ENCODE measurements around the gene AQP7.

AQP7 gene

GRCh38 chr9:33431420-33431819 lies 29.1 kb upstream of the AQP7 start:
- H3K4me1 ChIP-seq (ENCODE audit: insufficient read depth, low read length), result no peaks in the 10 kb centered on the region
- DNase-seq, result no peak
- H3K4me2 ChIP-seq (ENCODE audit: insufficient read depth, low read length), result no peak overlapping the region
- H3K9me3 ChIP-seq (ENCODE audit: insufficient read depth, low read length, severe bottlenecking), result no peaks in the 10 kb centered on the region
- H3K36me3 ChIP-seq (ENCODE audit: insufficient read depth, low read length), result no peaks in the 10 kb centered on the region
- ATAC-seq (ENCODE audit: insufficient read depth, low read depth), result no peak
- H3K27ac ChIP-seq (ENCODE audit: low read length), result no peak overlapping the region
- H3K4me3 ChIP-seq (ENCODE audit: low read depth in 1 of 2, low read length in 2 of 2), result no peak overlapping the region
- H3K79me2 ChIP-seq (ENCODE audit: insufficient read depth, low read length), result no peaks in the 10 kb centered on the region
- H3K27me3 ChIP-seq (ENCODE audit: insufficient read depth, low read length, poor library complexity), result no peaks in the 10 kb centered on the region
- no peak overlapping the region for H2AFZ ChIP-seq (ENCODE audit: low read depth, low read length)
- TF ChIP-seq CTCF (IDR thresholded peaks at IDR 0.05; ENCODE audit: borderline replicate concordance, extremely low read depth, low read length, poor library complexity, severe bottlenecking), result no peak
- no peak for TF ChIP-seq EZH2 (IDR thresholded peaks at IDR 0.05; ENCODE audit: borderline replicate concordance, low read depth, low read length, severe bottlenecking)
- no peak overlapping the region for H3K9ac ChIP-seq (ENCODE audit: low read depth, low read length)
- H4K20me1 ChIP-seq (ENCODE audit: insufficient read depth, low read length), result no peaks in the 10 kb centered on the region

GRCh38 chr9:33430942-33431341 lies 28.6 kb upstream of the AQP7 start:
- Histone ChIP-seq H3K27ac (ENCODE audit: low read length) (no peak overlapping the region), H2AFZ (ENCODE audit: low read depth, low read length) (no peak overlapping the region), H3K9ac (ENCODE audit: low read depth, low read length) (no peak overlapping the region), H3K4me1 (ENCODE audit: insufficient read depth, low read length) (no peaks in the 10 kb centered on the region), H3K4me3 (ENCODE audit: low read depth in 1 of 2, low read length in 2 of 2) (no peak overlapping the region), H3K27me3 (ENCODE audit: insufficient read depth, low read length, poor library complexity) (no peaks in the 10 kb centered on the region), H3K79me2 (ENCODE audit: insufficient read depth, low read length) (no peaks in the 10 kb centered on the region), H3K36me3 (ENCODE audit: insufficient read depth, low read length) (no peaks in the 10 kb centered on the region), H3K9me3 (ENCODE audit: insufficient read depth, low read length, severe bottlenecking) (no peaks in the 10 kb centered on the region), H3K4me2 (ENCODE audit: insufficient read depth, low read length) (no peak overlapping the region), H4K20me1 (ENCODE audit: insufficient read depth, low read length) (no peaks in the 10 kb centered on the region)
- DNase-seq, result no peak
- no peak for TF ChIP-seq EZH2 (IDR thresholded peaks at IDR 0.05; ENCODE audit: borderline replicate concordance, low read depth, low read length, severe bottlenecking)
- no peak for ATAC-seq (ENCODE audit: insufficient read depth, low read depth)

GRCh38 chr9:33429256-33429985 lies 27.1 kb upstream of the AQP7 start:
- no peak overlapping the region for H3K9ac ChIP-seq (ENCODE audit: low read depth, low read length)
- no peaks in the 10 kb centered on the region for H3K36me3 ChIP-seq (ENCODE audit: insufficient read depth, low read length)
- no peaks in the 10 kb centered on the region for H3K4me1 ChIP-seq (ENCODE audit: insufficient read depth, low read length)
- no peaks in the 10 kb centered on the region for H3K9me3 ChIP-seq (ENCODE audit: insufficient read depth, low read length, severe bottlenecking)
- H3K27ac ChIP-seq (ENCODE audit: low read length), result no peak overlapping the region
- H3K4me2 ChIP-seq (ENCODE audit: insufficient read depth, low read length), result no peak overlapping the region
- H3K4me3 ChIP-seq (ENCODE audit: low read depth in 1 of 2, low read length in 2 of 2), result no peak overlapping the region
- no peaks in the 10 kb centered on the region for H4K20me1 ChIP-seq (ENCODE audit: insufficient read depth, low read length)
- no peak overlapping the region for H2AFZ ChIP-seq (ENCODE audit: low read depth, low read length)
- no peak for ATAC-seq (ENCODE audit: insufficient read depth, low read depth)
- H3K79me2 ChIP-seq (ENCODE audit: insufficient read depth, low read length), result no peaks in the 10 kb centered on the region
- no peak for DNase-seq
- no peaks in the 10 kb centered on the region for H3K27me3 ChIP-seq (ENCODE audit: insufficient read depth, low read length, poor library complexity)
- no peak for TF ChIP-seq CTCF (IDR thresholded peaks at IDR 0.05; ENCODE audit: borderline replicate concordance, extremely low read depth, low read length, poor library complexity, severe bottlenecking)
- TF ChIP-seq EZH2 (IDR thresholded peaks at IDR 0.05; ENCODE audit: borderline replicate concordance, low read depth, low read length, severe bottlenecking), result no peak

GRCh38 chr9:33426843-33427293 lies 24.5 kb upstream of the AQP7 start:
- H3K4me2 ChIP-seq (ENCODE audit: insufficient read depth, low read length), result no peak overlapping the region
- H3K27me3 ChIP-seq (ENCODE audit: insufficient read depth, low read length, poor library complexity), result no peaks in the 10 kb centered on the region
- no peaks in the 10 kb centered on the region for H4K20me1 ChIP-seq (ENCODE audit: insufficient read depth, low read length)
- no peak for DNase-seq
- H2AFZ ChIP-seq (ENCODE audit: low read depth, low read length), result no peak overlapping the region
- no peaks in the 10 kb centered on the region for H3K36me3 ChIP-seq (ENCODE audit: insufficient read depth, low read length)
- no peak for TF ChIP-seq EZH2 (IDR thresholded peaks at IDR 0.05; ENCODE audit: borderline replicate concordance, low read depth, low read length, severe bottlenecking)
- TF ChIP-seq CTCF (IDR thresholded peaks at IDR 0.05; ENCODE audit: borderline replicate concordance, extremely low read depth, low read length, poor library complexity, severe bottlenecking), result no peak
- H3K27ac ChIP-seq (ENCODE audit: low read length), result no peak overlapping the region
- no peaks in the 10 kb centered on the region for H3K4me1 ChIP-seq (ENCODE audit: insufficient read depth, low read length)
- H3K79me2 ChIP-seq (ENCODE audit: insufficient read depth, low read length), result no peaks in the 10 kb centered on the region
- no peaks in the 10 kb centered on the region for H3K9me3 ChIP-seq (ENCODE audit: insufficient read depth, low read length, severe bottlenecking)
- no peak for ATAC-seq (ENCODE audit: insufficient read depth, low read depth)
- no peak overlapping the region for H3K9ac ChIP-seq (ENCODE audit: low read depth, low read length)
- H3K4me3 ChIP-seq (ENCODE audit: low read depth in 1 of 2, low read length in 2 of 2), result no peak overlapping the region
